IMR-90 (cell line): ENCODE measurements around the gene GRAMD2B. TPM values are rescaled to one million over a fixed set of nuclear protein-coding genes. Genes with fewer than 3 reads are reported as not detected.

Experiments used
- ATAC-seq: fragments of 200-7000 bp; cut with Tn5 transposase; 2 replicates; pipeline ENCODE4 v1.9.1; 2020; ENCODE audit warnings: low read depth, mild to moderate bottlenecking, moderate library complexity
- BruUV-seq: library from RNA; stranded (reverse); fragments of 400-500 nt; replicated peaks from 2 replicates; lab custom pipeline; 2021; lab: Mats Ljungman, UMichigan
- CTCF ChIA-PET: fragments of 300-600 bp; formaldehyde crosslinking; extraction: SDS; loops from one replicate; lab custom pipeline; 2021; ENCODE audit warnings: antibody characterized with exemption; lab: Yijun Ruan, JAX
- POLR2A ChIA-PET: fragments of 300-600 bp; sonication (Branson Sonifier 250); formaldehyde crosslinking; loops from one replicate; lab custom pipeline; 2022; ENCODE audit warnings: antibody characterized with exemption; ENCODE audit not compliant: unreplicated experiment; lab: Charles Lee
- DNase-seq: peaks from one replicate; pipeline ENCODE4 v3.0.0; 2013
- H2AFZ ChIP-seq: replicated peaks from 2 replicates; pipeline ENCODE3; 2013; ENCODE audit warnings: low read length, mild to moderate bottlenecking; ENCODE audit not compliant: poor library complexity
- H2AK5ac ChIP-seq: 2 replicates; pipeline ENCODE4 v1.6.1; 2013; ENCODE audit warnings: low read depth, low read length, inconsistent platforms
- H2AK9ac ChIP-seq: replicated peaks from 2 replicates; pipeline ENCODE3; 2013; ENCODE audit warnings: mild to moderate bottlenecking, low read depth, low read length, moderate library complexity; ENCODE audit not compliant: poor library complexity
- H2BK120ac ChIP-seq: 2 replicates; pipeline ENCODE4 v1.6.1; 2013; ENCODE audit warnings: low read depth, low read length, inconsistent platforms
- H2BK15ac ChIP-seq: 3 replicates; pipeline ENCODE4 v1.6.1; 2013; ENCODE audit warnings: low read depth, low read length, inconsistent platforms
- H2BK20ac ChIP-seq: 2 replicates; pipeline ENCODE4 v1.6.1; 2013; ENCODE audit warnings: low read depth, mild to moderate bottlenecking, inconsistent platforms, low read length, moderate library complexity
- H2BK5ac ChIP-seq: 2 replicates; pipeline ENCODE4 v1.6.1; 2013; ENCODE audit warnings: mild to moderate bottlenecking, low read depth, low read length, inconsistent platforms; ENCODE audit not compliant: poor library complexity, severe bottlenecking
- H3K14ac ChIP-seq: replicated peaks from 2 replicates; pipeline ENCODE4 v1.6.1; 2013; ENCODE audit warnings: low read depth, low read length, inconsistent platforms
- H3K18ac ChIP-seq: 2 replicates; pipeline ENCODE4 v1.6.1; 2013; ENCODE audit warnings: low read depth, low read length, control low read depth
- H3K23ac ChIP-seq: 2 replicates; pipeline ENCODE4 v1.6.1; 2013; ENCODE audit warnings: low read depth, low read length, inconsistent platforms
- H3K27ac ChIP-seq: 2 replicates; pipeline ENCODE4 v1.5.1; 2013; ENCODE audit warnings: mild to moderate bottlenecking, control low read depth, low read length; ENCODE audit not compliant: insufficient read depth
- H3K27me3 ChIP-seq: 2 replicates; pipeline ENCODE4 v1.6.1; 2013; ENCODE audit warnings: low read length; ENCODE audit not compliant: control insufficient read depth, insufficient read depth
- H3K36me3 ChIP-seq: 2 replicates; pipeline ENCODE4 v1.6.1; 2013; ENCODE audit warnings: low read length, mixed read lengths; ENCODE audit not compliant: control insufficient read depth, insufficient read depth
- H3K4ac ChIP-seq: 2 replicates; pipeline ENCODE4 v1.6.1; 2013; ENCODE audit warnings: low read depth, low read length, inconsistent platforms
- H3K4me1 ChIP-seq: 2 replicates; pipeline ENCODE4 v1.6.1; 2013; ENCODE audit warnings: low read length, mixed read lengths; ENCODE audit not compliant: control insufficient read depth, insufficient read depth
- H3K4me2 ChIP-seq: 2 replicates; pipeline ENCODE4 v1.6.1; 2013; ENCODE audit warnings: low read depth, mild to moderate bottlenecking, control low read depth, low read length, moderate library complexity
- H3K4me3 ChIP-seq: 2 replicates; pipeline ENCODE4 v1.5.1; 2013; ENCODE audit warnings: low read depth, mild to moderate bottlenecking, control low read depth, low read length, moderate library complexity; ENCODE audit not compliant: insufficient read depth
- H3K56ac ChIP-seq: 2 replicates; pipeline ENCODE4 v1.6.1; 2013; ENCODE audit warnings: low read length, inconsistent platforms; ENCODE audit not compliant: insufficient read depth; ENCODE audit errors: extremely low read depth
- H3K79me1 ChIP-seq, 2 experiments: 2 replicates each; pipeline ENCODE4 v1.6.1; 2013; ENCODE audit warnings: low read length in 2 of 2, inconsistent platforms in 1 of 2, low read depth in 1 of 2
- H3K9ac ChIP-seq: 2 replicates; pipeline ENCODE4 v1.6.1; 2013; ENCODE audit warnings: low read depth, low read length, control low read depth
- H3K9me1 ChIP-seq: 2 replicates; pipeline ENCODE4 v1.6.1; 2013; ENCODE audit warnings: low read length, inconsistent platforms; ENCODE audit not compliant: insufficient read depth
- H3K9me3 ChIP-seq: 2 replicates; pipeline ENCODE4 v1.6.1; 2013; ENCODE audit warnings: low read length; ENCODE audit not compliant: control insufficient read depth, insufficient read depth
- H4K20me1 ChIP-seq: 2 replicates; pipeline ENCODE4 v1.6.1; 2013; ENCODE audit warnings: low read length, inconsistent platforms; ENCODE audit not compliant: insufficient read depth
- H4K5ac ChIP-seq: 2 replicates; pipeline ENCODE4 v1.6.1; 2013; ENCODE audit warnings: mild to moderate bottlenecking, low read depth, low read length, control low read depth
- H4K8ac ChIP-seq, 2 experiments: 2 replicates each; pipeline ENCODE4 v1.6.1; 2013; ENCODE audit warnings: low read depth in 2 of 2, low read length in 2 of 2, control low read depth in 1 of 2, inconsistent platforms in 1 of 2
- H4K91ac ChIP-seq: 2 replicates; pipeline ENCODE4 v1.6.1; 2013; ENCODE audit warnings: low read depth, low read length, inconsistent platforms; ENCODE audit not compliant: insufficient read depth
- BHLHE40 ChIP-seq: fragments of 150-350 bp; IDR thresholded peaks from 2 replicates; pipeline ENCODE4 v1.6.1; 2016; ENCODE audit warnings: mild to moderate bottlenecking, low read depth, low read length
- CEBPB ChIP-seq: IDR thresholded peaks from 2 replicates; pipeline ENCODE4 v1.6.1; 2012; ENCODE audit warnings: low read depth, low read length, improper control_type of control experiment
- CHD1 ChIP-seq: IDR thresholded peaks from 2 replicates; pipeline ENCODE4 v1.6.1; 2012; ENCODE audit warnings: low read depth, low read length, improper control_type of control experiment
- FOS ChIP-seq: fragments of 150-350 bp; IDR thresholded peaks from 2 replicates; pipeline ENCODE4 v1.6.1; 2016; ENCODE audit warnings: low read depth, low read length
- MAFK ChIP-seq: IDR thresholded peaks from 2 replicates; pipeline ENCODE4 v1.6.1; 2012; ENCODE audit warnings: low read depth, low read length, improper control_type of control experiment
- MAZ ChIP-seq: IDR thresholded peaks from 2 replicates; pipeline ENCODE4 v1.6.1; 2012; ENCODE audit warnings: low read depth, mild to moderate bottlenecking, low read length, improper control_type of control experiment, moderate library complexity, borderline replicate concordance
- MXI1 ChIP-seq: IDR thresholded peaks from 2 replicates; pipeline ENCODE4 v1.6.1; 2012; ENCODE audit warnings: low read depth, mild to moderate bottlenecking, low read length, moderate library complexity, borderline replicate concordance
- NFE2L2 ChIP-seq: fragments of 150-350 bp; IDR thresholded peaks from 2 replicates; pipeline ENCODE4 v1.6.1; 2016; ENCODE audit warnings: low read depth, mild to moderate bottlenecking, low read length
- POLR2A ChIP-seq: IDR thresholded peaks from 2 replicates; pipeline ENCODE4 v1.6.1; 2012; ENCODE audit warnings: mild to moderate bottlenecking, low read depth, low read length
- RAD21 ChIP-seq: IDR thresholded peaks from 2 replicates; pipeline ENCODE4 v1.6.1; 2012; ENCODE audit warnings: low read length, improper control_type of control experiment
- RCOR1 ChIP-seq: IDR thresholded peaks from 2 replicates; pipeline ENCODE4 v1.6.1; 2012; ENCODE audit warnings: mild to moderate bottlenecking, low read length, improper control_type of control experiment; ENCODE audit not compliant: insufficient replicate concordance
- SMC3 ChIP-seq: fragments of 150-350 bp; IDR thresholded peaks from 2 replicates; pipeline ENCODE4 v1.6.1; 2016; ENCODE audit warnings: low read depth, mild to moderate bottlenecking, antibody characterized with exemption, low read length, moderate library complexity
- WGBS, 2 experiments: methylation state at CpG; one replicate each; pipeline versions ENCODE4 v1.1.5 to v1.1.7; 2013; ENCODE audit warnings: missing lambda C conversion rate in 2 of 2; ENCODE audit not compliant: insufficient read length in 1 of 2; ENCODE audit errors: extremely low coverage in 2 of 2; 5-methylcytosine and 5-hydroxymethylcytosine counted together
- dilution Hi-C: fragments of 300-500 bp; cut with HindIII; formaldehyde crosslinking; loops from one replicate; pipeline ENCODE4 v1.14.3; 2018; ENCODE audit warnings: low sequenced_read_pairs; ENCODE audit not compliant: unreplicated experiment
- in situ Hi-C: fragments of 300-500 bp; cut with MboI; formaldehyde crosslinking; loops from 3 replicates; pipeline ENCODE4 v1.14.3; 2019; ENCODE audit warnings: low sequenced_read_pairs, inconsistent platforms, mixed read lengths
- intact Hi-C: fragments of 100-400 bp; cut with micrococcal nuclease; formaldehyde crosslinking; loops from 2 replicates; pipeline ENCODE4 v1.10.0; 2022
- polyA plus RNA-seq, 3 experiments: library from polyadenylated mRNA; depleted of rRNA; stranded (reverse); fragments of >200 nt; gene quantifications; 2 replicates each; pipeline ENCODE4 v1.2.3, GENCODE V29; 2012; ENCODE audit warnings: low replicate concordance in 1 of 3
- total RNA-seq: library from RNA; depleted of rRNA; stranded (reverse); fragments of >200 nt; gene quantifications from 2 replicates; pipeline ENCODE4 v1.2.3, GENCODE V29; 2012
- TF ChIP-seq, protein P1 (sequence below): fragments of 150-350 bp; IDR thresholded peaks from 2 replicates; pipeline ENCODE4 v1.6.1; 2016; ENCODE audit warnings: low read depth, mild to moderate bottlenecking, low read length, moderate library complexity, borderline replicate concordance
- TF ChIP-seq, protein P2 (sequence below): conservative IDR thresholded peaks from 2 replicates; pipeline ENCODE4 v1.5.1; 2012; ENCODE audit warnings: mild to moderate bottlenecking, low read depth, low read length, improper control_type of control experiment

The GRAMD2B gene
- total and polyA plus RNA-seq, 2 of the 4 experiments (the other 2 are of a cell fraction) = 13.9 to 20.3 TPM

DNA sequence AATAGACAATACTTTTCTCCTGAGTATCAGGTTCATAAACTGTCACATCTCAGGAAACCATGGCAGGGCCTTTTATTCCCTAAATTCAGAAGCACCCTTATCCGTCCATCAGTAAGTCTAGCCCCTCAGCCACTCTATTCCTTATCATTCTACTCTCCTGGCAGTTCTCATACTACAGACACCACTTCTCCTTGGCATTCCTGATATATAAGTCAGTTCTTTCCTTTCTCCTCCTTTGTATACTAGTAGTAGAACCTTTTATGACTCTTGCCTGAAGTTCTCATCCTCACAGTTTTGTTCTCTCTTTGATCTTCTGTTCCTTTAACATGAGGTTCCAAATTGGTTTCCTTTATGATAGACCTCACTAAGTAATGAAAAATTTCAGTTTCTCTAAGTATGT lies 29.3 kb downstream of the GRAMD2B start:
- peaks cover 46 to 68% of the 10 kb centered on the region in 2 experiments for H3K79me1 ChIP-seq
- H2BK5ac ChIP-seq = no peak overlapping the region
- H2BK20ac ChIP-seq = no peak overlapping the region
- H3K9me1 ChIP-seq = peaks cover 12% of the 10 kb centered on the region
- H3K9me3 ChIP-seq = no peaks in the 10 kb centered on the region
- no peak overlapping the region for H3K4me2 ChIP-seq
- DNase-seq = peak; percentile 43
- no peak overlapping the region for H3K18ac ChIP-seq
- peaks cover 7% of the 10 kb centered on the region; the same call in 1 of the 2 replicates for H3K4me1 ChIP-seq
- ATAC-seq = peak; percentile 48; the same call in 1 of the 2 replicates
- no peak overlapping the region for H2BK15ac ChIP-seq
- H2AK9ac ChIP-seq = no peak overlapping the region
- no peak overlapping the region for H3K9ac ChIP-seq
- dilution Hi-C loops (no loop called here), intact Hi-C loops (no loop called here), in situ Hi-C loops (no loop called here)
- H2AFZ ChIP-seq = no peak overlapping the region
- no peak overlapping the region for H3K23ac ChIP-seq
- no peak overlapping the region for H3K4ac ChIP-seq
- H3K27ac ChIP-seq = no peak overlapping the region
- H4K5ac ChIP-seq = no peak overlapping the region
- WGBS, 2 experiments = 100% methylated on average over 1 of the region's 1 CpG; no CpG with 5 or more reads in 1 of the 2 experiments
- ChIA-PET POLR2A (no interaction called here), CTCF (no interaction called here)
- no peak overlapping the region for H2BK120ac ChIP-seq
- no peak overlapping the region for H2AK5ac ChIP-seq
- BruUV-seq = no TSS peak
- H3K56ac ChIP-seq = no peak overlapping the region
- H4K8ac ChIP-seq = no peak overlapping the region
- no peaks in the 10 kb centered on the region for H3K27me3 ChIP-seq
- no peaks in the 10 kb centered on the region for H3K36me3 ChIP-seq
- H4K91ac ChIP-seq = no peak overlapping the region
- no peak overlapping the region for H3K14ac ChIP-seq
- no peak for TF ChIP-seq FOS
- no peak for TF ChIP-seq CEBPB
- TF ChIP-seq CHD1 = no peak
- TF ChIP-seq RAD21 = no peak
- TF ChIP-seq MXI1 = no peak
- TF ChIP-seq RCOR1 = no peak
- TF ChIP-seq, protein P1, sequence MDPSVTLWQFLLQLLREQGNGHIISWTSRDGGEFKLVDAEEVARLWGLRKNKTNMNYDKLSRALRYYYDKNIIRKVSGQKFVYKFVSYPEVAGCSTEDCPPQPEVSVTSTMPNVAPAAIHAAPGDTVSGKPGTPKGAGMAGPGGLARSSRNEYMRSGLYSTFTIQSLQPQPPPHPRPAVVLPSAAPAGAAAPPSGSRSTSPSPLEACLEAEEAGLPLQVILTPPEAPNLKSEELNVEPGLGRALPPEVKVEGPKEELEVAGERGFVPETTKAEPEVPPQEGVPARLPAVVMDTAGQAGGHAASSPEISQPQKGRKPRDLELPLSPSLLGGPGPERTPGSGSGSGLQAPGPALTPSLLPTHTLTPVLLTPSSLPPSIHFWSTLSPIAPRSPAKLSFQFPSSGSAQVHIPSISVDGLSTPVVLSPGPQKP = no peak
- TF ChIP-seq MAZ = no peak
- TF ChIP-seq, protein P2, sequence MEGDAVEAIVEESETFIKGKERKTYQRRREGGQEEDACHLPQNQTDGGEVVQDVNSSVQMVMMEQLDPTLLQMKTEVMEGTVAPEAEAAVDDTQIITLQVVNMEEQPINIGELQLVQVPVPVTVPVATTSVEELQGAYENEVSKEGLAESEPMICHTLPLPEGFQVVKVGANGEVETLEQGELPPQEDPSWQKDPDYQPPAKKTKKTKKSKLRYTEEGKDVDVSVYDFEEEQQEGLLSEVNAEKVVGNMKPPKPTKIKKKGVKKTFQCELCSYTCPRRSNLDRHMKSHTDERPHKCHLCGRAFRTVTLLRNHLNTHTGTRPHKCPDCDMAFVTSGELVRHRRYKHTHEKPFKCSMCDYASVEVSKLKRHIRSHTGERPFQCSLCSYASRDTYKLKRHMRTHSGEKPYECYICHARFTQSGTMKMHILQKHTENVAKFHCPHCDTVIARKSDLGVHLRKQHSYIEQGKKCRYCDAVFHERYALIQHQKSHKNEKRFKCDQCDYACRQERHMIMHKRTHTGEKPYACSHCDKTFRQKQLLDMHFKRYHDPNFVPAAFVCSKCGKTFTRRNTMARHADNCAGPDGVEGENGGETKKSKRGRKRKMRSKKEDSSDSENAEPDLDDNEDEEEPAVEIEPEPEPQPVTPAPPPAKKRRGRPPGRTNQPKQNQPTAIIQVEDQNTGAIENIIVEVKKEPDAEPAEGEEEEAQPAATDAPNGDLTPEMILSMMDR = no peak
- no peak for TF ChIP-seq NFE2L2
- TF ChIP-seq POLR2A = no peak
- TF ChIP-seq BHLHE40 = no peak
- no peak for TF ChIP-seq MAFK
- TF ChIP-seq SMC3 = no peak
- no peaks in the 10 kb centered on the region for H4K20me1 ChIP-seq
- H3K4me3 ChIP-seq = no peak overlapping the region
